Measurements from ENCODE around the gene ACP1.

Gene ACP1

GRCh38 chr2:254241-254640 is 10.5 kb upstream of the ACP1 start:
- TF ChIP-seq CTCF (IDR thresholded peaks at IDR 0.05; ENCODE audit: control insufficient read depth, extremely low read depth, insufficient read depth) = no peak
- no peak overlapping the region for H3K4me3 ChIP-seq (ENCODE audit: low read depth, low read length)

GRCh38 chr2:255195-255594 is 9.6 kb upstream of the ACP1 start:
- TF ChIP-seq CTCF (IDR thresholded peaks at IDR 0.05; ENCODE audit: control insufficient read depth, extremely low read depth, insufficient read depth) = no peak
- no peak for DNase-seq (ENCODE audit: low read depth)
- H3K4me3 ChIP-seq (ENCODE audit: low read depth, low read length) = no peak overlapping the region

More at GRCh38 chr2:254241-254640, 10.5 kb upstream of the ACP1 start:
- DNase-seq (ENCODE audit: low read depth) = no peak

GRCh38 chr2:256094-256493 is 8.7 kb upstream of the ACP1 start:
- no peak overlapping the region for H3K4me3 ChIP-seq (ENCODE audit: low read depth, low read length)
- TF ChIP-seq CTCF (IDR thresholded peaks at IDR 0.05; ENCODE audit: control insufficient read depth, extremely low read depth, insufficient read depth) = no peak
- DNase-seq (ENCODE audit: low read depth) = peak; percentile 23

GRCh38 chr2:257429-257828 is 7.3 kb upstream of the ACP1 start:
- DNase-seq (ENCODE audit: low read depth) = no peak
- H3K4me3 ChIP-seq (ENCODE audit: low read depth, low read length) = no peak overlapping the region
- no peak for TF ChIP-seq CTCF (IDR thresholded peaks at IDR 0.05; ENCODE audit: control insufficient read depth, extremely low read depth, insufficient read depth)

- no peak overlapping the region for H3K4me3 ChIP-seq (ENCODE audit: low read depth, low read length)
- no peak for DNase-seq (ENCODE audit: low read depth)
- no peak for TF ChIP-seq CTCF (IDR thresholded peaks at IDR 0.05; ENCODE audit: control insufficient read depth, extremely low read depth, insufficient read depth)
Measured at GRCh38 chr2:257842-258241, 6.9 kb upstream of the ACP1 start.

- TF ChIP-seq CTCF (IDR thresholded peaks at IDR 0.05; ENCODE audit: control insufficient read depth, extremely low read depth, insufficient read depth) = no peak
- no peak overlapping the region for H3K4me3 ChIP-seq (ENCODE audit: low read depth, low read length)
- no peak for DNase-seq (ENCODE audit: low read depth)
Measured at GRCh38 chr2:258933-259332, 5.8 kb upstream of the ACP1 start.

- no peak for DNase-seq (ENCODE audit: low read depth)
- H3K4me3 ChIP-seq (ENCODE audit: low read depth, low read length) = no peak overlapping the region
- no peak for TF ChIP-seq CTCF (IDR thresholded peaks at IDR 0.05; ENCODE audit: control insufficient read depth, extremely low read depth, insufficient read depth)
Measured at GRCh38 chr2:259789-260331, 4.9 kb upstream of the ACP1 start.

Data from LNCaP clone FGC (cell line).